Fibroblast of skin of right quadriceps (primary cell): ENCODE results near the gene DNAJC7.
A peak's percentile ranks its signal among the peaks of the same experiment; 100 is the strongest.

Experiments
- DNase-seq: peaks from one replicate; pipeline ENCODE4 v3.0.0-alpha.2; 2013

Gene DNAJC7

GRCh38 chr17:41973408-41973811 lies 43.8 kb downstream of the DNAJC7 start:
- no peak for DNase-seq

GRCh38 chr17:41972571-41973407 lies 44.5 kb downstream of the DNAJC7 start:
- no peak for DNase-seq

GRCh38 chr17:41971721-41972523 lies 45.3 kb downstream of the DNAJC7 start:
- DNase-seq = no peak

GRCh38 chr17:41970901-41971331 lies 46.3 kb downstream of the DNAJC7 start:
- DNase-seq = no peak

GRCh38 chr17:41968676-41969075 lies 48.6 kb downstream of the DNAJC7 start:
- DNase-seq = no peak

- no peak for DNase-seq
These were observed 49.2 kb downstream of the DNAJC7 start for GRCh38 chr17:41967921-41968578.

GRCh38 chr17:41967141-41967920 lies 49.9 kb downstream of the DNAJC7 start:
- no peak for DNase-seq

GRCh38 chr17:41966463-41967140 lies 50.6 kb downstream of the DNAJC7 start, which contains the start of gene CNP:
Gene CNP, plus strand, starts transcription at chr17:41966795. Its CDS starts 90 bp downstream, at chr17:41966885.
- DNase-seq = peak; percentile 90

- no peak for DNase-seq
These were observed 51.4 kb downstream of the DNAJC7 start for GRCh38 chr17:41965694-41966462.

- DNase-seq = peak; percentile 47
These were observed 54.3 kb downstream of the DNAJC7 start for GRCh38 chr17:41962768-41963434.

- no peak for DNase-seq
These were observed 55.1 kb downstream of the DNAJC7 start for GRCh38 chr17:41962111-41962510.

GRCh38 chr17:41959336-41960095 lies 57.7 kb downstream of the DNAJC7 start:
- DNase-seq = peak; percentile 48

GRCh38 chr17:41959030-41959335 lies 58.3 kb downstream of the DNAJC7 start:
- no peak for DNase-seq

- no peak for DNase-seq
These were observed 59.3 kb downstream of the DNAJC7 start for GRCh38 chr17:41957869-41958439.

- DNase-seq = peak; percentile 42
These were observed 60.0 kb downstream of the DNAJC7 start for GRCh38 chr17:41957031-41957868.

- no peak for DNase-seq
These were observed 60.7 kb downstream of the DNAJC7 start for GRCh38 chr17:41956522-41956921.

GRCh38 chr17:41948762-41949460 lies 68.3 kb downstream of the DNAJC7 start:
- no peak for DNase-seq

GRCh38 chr17:41944943-41945342 lies 72.3 kb downstream of the DNAJC7 start:
- DNase-seq = no peak
